HG03159 (cell line): ENCODE results near the gene TNFRSF8.

Experiments used
- ATAC-seq: cut with Tn5 transposase; IDR thresholded peaks from one replicate; pipeline ENCODE4 v1.9.1; 2021; ENCODE audit warnings: mild to moderate bottlenecking, moderate library complexity; ENCODE audit not compliant: unreplicated experiment

TNFRSF8 gene

DNA sequence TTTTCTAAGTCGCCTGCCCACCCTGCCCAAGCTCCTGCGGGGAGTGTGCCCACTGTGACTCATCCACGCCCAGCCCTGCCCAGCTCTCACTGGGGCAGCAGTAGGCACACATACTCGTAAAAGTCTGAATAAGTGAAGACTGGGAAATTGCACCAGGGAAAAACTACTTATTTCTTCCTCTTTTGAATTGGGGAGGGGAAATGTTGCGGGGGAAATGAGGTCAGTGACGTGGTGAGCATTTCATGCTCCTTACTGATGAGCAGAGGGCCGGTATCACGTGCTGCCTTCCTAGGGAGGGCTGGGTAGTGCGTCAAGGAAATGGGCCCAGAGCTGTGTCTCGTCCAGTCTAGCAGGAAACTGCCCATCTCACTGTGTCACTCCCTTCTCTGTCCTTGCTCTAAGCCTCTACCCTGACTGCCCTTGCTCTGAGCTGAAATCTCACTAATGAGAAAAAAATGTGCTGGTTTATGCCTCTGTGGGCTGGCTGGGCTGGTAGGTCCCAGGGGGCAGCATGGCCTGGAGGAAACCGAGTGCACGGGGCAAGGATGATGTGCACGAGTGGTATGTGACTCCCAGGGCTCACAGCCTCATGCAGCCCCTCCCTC is 90.2 kb downstream of the TNFRSF8 start:
- no peak for ATAC-seq

DNA sequence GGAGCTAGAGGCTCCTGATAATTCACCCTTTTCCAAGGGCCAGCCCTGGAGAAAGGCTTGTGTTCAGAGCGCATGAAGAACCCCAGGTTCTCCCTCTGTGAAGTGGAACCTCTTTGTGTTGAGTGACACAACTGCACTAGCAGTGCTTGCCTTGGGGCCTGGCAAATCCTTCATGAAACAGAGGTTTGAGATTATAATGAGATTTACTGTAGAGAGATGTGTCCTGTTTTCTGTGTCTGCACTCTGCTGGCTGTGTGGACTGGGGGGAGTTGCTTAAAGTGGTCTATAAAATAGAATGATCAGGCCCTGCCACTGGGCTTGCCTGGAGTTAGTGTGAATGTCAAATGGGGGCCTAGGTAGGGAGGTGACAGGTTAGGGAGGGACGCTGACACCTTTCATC is 92.2 kb downstream of the TNFRSF8 start:
- no peak for ATAC-seq

DNA sequence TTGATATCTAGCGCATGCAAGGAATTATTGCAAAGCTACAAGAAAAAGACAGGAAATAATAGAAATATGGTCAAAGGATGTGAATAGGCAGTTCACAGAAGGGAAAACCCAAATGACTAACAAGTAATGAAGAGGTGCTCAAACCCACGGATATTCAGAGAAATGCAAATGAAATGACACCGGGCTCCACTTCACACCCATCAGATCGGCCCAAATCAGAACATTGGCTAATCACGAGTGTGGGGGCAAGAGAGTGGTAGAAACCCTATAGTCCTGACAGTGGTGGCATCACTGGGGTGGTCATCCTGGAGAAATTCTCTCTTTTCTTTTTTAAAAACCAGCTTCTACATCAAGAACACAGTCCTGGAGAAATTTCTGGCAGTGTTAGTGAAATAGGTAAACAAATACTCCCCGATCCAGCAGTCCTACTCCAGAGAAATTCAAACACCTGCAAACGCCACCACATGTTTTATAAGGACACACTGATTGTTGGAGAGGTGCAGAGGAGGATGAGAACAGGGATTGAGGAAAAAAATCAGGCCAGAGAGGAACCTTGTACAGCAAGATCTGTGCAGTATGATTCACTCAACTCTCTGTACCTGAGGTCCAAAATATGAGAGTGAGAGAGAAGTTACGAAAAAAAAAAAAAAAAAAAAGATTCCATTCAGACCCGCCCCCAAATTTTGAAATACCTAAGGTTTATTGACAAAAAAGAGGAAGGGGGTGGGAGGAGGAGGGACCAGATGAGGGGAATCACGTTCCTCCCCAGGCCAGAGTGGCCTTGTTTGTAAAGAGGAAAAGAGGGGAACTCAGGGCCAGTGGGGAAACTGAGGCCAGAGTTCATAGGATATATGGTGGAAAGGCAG is 94.5 kb downstream of the TNFRSF8 start:
- peak; percentile 32 for ATAC-seq

DNA sequence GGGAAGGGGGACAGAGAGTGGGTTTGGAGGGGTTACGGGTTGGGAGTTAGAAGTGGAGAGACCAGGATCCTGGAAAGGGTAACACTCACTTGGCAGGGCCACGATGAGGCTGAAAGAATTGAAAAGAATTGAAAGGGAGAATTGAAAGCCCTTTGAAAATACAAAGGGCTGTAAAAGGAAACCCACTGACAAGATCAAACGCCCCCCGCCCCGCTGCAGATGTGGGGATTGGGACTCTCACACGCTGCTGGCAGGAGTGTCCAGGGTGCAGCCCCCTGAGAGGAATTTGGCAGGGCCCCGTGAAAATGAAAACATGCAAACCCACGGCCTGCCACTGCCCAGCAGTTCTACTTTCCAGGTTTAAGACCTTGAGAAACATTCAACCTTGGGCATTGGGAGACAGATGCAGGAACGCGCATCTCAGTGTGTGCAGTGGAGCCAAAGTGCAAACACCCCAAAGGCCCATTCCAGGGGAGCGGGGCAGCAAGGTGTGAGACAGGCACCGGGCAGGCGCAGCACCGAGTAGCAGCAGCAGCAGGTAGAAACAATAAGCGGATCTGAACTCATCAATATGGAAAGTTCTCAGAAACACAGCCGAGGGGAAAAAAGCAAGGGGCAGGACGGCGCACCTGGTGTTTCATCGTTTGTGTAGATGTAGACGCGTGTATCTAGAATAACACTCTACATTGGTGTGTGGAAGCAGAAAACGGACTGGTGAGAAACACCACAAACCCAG is 95.4 kb downstream of the TNFRSF8 start:
- ATAC-seq: no peak

GRCh38 chr1:12159816-12160215 is 96.7 kb downstream of the TNFRSF8 start:
- no peak for ATAC-seq

- ATAC-seq: no peak
Measured at GRCh38 chr1:12161324-12161661, 98.2 kb downstream of the TNFRSF8 start.

DNA sequence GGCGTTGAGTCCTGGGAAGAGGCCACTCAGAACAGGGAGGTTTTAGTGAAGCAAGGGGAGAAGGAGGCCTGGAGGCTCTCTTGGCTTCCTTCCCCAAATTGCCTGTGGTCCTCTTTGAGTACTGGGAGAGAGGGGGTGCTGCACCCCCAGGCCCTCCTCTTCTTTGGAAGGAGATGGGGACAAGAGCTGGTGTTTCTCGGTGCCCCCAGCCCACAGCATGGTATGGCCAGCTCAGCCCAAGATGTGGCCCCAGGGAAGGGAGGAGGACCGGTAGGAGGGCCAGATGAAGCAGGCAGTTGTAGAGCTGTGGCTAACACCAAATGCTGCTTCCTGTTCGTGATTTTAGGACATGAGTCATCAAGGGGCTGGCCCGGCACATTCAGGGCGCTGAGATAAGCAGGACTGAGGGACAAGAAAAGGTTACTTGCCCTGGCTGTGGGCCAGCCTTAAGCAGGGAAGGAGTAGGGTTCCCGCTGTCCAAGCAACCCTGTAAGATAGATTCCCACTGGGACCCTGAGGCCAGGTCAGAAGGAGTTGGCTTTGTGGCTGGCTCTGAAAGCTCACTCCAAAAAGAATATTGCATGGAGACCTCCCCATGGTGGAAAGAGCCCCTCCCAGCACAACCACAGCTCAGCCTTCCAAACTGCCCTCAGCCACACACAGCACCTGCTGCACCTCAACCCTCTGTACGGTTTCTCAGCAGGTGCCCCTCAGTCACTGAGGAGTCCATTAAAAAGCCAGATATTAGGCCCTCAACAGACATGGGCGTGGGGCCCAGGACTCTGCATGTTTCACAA is 98.8 kb downstream of the TNFRSF8 start:
- peak; percentile 74 for ATAC-seq

- no peak for ATAC-seq
Measured at GRCh38 chr1:12162459-12163137, 99.5 kb downstream of the TNFRSF8 start.

GRCh38 chr1:12163210-12163609 is 100.1 kb downstream of the TNFRSF8 start:
- ATAC-seq: no peak

DNA sequence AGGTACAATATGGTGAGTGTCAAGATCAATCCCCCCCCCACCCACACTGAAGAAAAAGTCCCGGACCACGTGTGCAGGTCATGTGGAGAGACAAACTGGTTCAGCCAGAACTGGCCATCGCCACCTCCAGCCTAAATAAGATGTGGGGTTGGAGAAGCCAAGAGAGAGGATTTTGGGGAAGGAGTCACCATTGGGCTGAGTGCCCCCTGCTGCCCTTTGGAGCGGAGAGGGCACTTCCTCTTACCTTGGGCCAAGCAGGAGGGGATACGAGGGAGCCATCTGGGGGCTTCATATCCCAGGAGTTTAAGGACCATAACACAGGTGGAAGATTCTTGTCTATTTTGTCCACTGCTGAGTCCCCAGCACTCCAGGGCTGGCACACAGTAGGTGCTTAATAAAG is 101.1 kb downstream of the TNFRSF8 start:
- no peak for ATAC-seq

GRCh38 chr1:12165342-12165741 is 102.2 kb downstream of the TNFRSF8 start:
- ATAC-seq: no peak

- ATAC-seq: no peak
Measured at GRCh38 chr1:12166834-12167492, 103.9 kb downstream of the TNFRSF8 start, which contains the start of gene TNFRSF1B. TNFRSF1B (plus strand) TSS chr1:12166991; CDS start chr1:12167092, 101 bp downstream.

- no peak for ATAC-seq
Measured at GRCh38 chr1:12167493-12168429, 104.7 kb downstream of the TNFRSF8 start.

DNA sequence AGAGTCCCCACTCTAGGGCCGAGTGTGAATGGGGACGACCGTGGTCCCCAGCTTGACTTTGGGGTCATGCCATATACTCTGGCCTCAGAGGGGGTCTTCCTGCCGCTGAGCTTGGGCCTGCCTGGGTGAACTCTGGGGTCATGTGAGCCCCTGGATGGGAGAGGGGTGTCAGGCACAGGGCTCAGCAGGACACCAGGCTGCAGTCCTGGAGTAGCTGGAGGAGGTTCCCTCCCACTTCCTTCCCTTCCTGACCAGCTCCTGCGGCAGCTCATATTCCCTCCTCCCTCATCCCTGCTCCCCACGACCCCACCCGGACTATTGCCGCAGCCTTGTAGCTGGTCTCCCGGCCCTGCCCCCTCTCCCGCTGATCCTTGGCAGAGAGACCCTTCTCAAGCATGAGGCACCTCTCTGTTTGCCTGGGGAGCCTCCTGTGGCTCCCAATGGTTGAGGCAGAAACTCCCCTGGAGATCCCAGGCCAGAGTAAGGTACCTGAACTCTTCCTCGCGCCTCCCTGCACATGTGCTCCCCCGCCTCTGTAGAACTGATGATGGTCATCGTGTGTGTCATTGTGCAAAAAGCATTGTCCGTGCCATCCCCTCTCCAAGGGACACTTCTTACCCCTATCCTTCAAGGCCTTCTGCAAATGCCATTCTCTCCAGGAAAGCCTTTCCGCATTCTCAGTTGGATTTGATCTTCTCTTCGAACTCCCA is 105.5 kb downstream of the TNFRSF8 start:
- no peak for ATAC-seq

- ATAC-seq: no peak
Measured at GRCh38 chr1:12169442-12170135, 106.5 kb downstream of the TNFRSF8 start.

DNA sequence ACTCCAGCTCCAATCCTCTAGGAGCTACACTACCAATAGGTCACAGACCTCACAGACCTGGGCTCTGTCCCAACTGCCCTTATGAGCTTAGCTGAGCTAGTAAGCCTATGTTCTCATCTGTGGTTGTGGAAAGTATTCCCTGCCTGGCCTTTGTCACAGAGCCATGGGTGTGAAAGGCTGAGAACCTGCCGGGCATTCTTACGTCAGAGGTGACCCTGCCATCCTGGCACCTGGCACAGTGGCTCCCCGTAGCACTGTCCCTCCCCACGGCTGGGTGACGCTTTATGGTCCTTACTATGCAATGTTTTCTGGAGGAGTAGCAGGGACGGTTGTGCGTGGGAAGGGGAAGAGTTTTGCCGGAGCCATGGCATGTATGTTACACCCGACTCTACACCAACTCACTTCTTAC is 107.2 kb downstream of the TNFRSF8 start:
- no peak for ATAC-seq

- ATAC-seq: no peak
Measured at GRCh38 chr1:12171206-12172041, 108.3 kb downstream of the TNFRSF8 start.
